Measurements from ENCODE around the gene UBE2H. TPM values are rescaled to one million over a fixed set of nuclear protein-coding genes. Genes with fewer than 3 reads are reported as not detected.

UBE2H gene
- total and polyA plus RNA-seq, 4 donors, result 11.9 to 84.2 (median 23.7) TPM

DNA sequence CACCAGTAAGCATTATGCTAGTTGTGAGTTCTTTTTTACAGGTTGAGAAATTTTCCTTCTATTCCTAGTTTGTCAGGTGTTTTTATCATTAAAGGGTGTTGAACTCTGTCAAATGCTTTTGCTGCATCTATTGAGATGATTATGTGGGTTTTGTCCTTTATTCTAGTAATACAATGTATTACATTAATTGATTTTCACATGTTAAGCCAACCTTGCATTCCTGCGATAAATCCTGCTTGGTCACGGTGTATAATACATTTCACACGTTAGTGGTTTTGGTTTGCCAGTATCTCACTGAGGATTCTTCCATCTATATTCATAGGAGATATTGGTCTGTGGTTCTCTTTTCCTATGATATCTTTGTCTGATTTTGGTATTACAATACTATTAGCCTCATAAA, 136.0 kb downstream of the UBE2H start:
- no peak for TF ChIP-seq CTCF (IDR thresholded peaks at IDR 0.05; ENCODE audit: low read depth, low read length, missing input control)
- no peak for TF ChIP-seq HNF4G (IDR thresholded peaks at IDR 0.05)
- no peak for TF ChIP-seq TAF1 (conservative IDR thresholded peaks at IDR 0.05)
- Histone ChIP-seq H3K9me3 (ENCODE audit: control insufficient read depth in 4 of 4, low read length in 3 of 4) (no peaks in the 10 kb centered on the region), H3K4me1 (ENCODE audit: control insufficient read depth in 4 of 4, insufficient read depth in 4 of 4, low read length in 3 of 4) (no peaks in the 10 kb centered on the region), H3K27me3 (ENCODE audit: control insufficient read depth in 4 of 4, insufficient read depth in 4 of 4, low read length in 3 of 4) (no peaks in the 10 kb centered on the region), H3K4me3 (ENCODE audit: low read depth in 1 of 3, low read length in 3 of 3) (no peak overlapping the region), H3K27ac (ENCODE audit: low read depth in 1 of 2, low read length in 2 of 2) (no peak overlapping the region), H3K36me3 (ENCODE audit: control insufficient read depth in 4 of 4, insufficient read depth in 3 of 4, low read depth in 1 of 4, low read length in 3 of 4) (no peaks in the 10 kb centered on the region), H3K9ac (ENCODE audit: low read depth in 1 of 2, low read length in 2 of 2) (no peak overlapping the region)
- 95% methylated on average over 3 of the region's 3 CpGs for WGBS
- no peak for DNase-seq (ENCODE audit: low spot score)

DNA sequence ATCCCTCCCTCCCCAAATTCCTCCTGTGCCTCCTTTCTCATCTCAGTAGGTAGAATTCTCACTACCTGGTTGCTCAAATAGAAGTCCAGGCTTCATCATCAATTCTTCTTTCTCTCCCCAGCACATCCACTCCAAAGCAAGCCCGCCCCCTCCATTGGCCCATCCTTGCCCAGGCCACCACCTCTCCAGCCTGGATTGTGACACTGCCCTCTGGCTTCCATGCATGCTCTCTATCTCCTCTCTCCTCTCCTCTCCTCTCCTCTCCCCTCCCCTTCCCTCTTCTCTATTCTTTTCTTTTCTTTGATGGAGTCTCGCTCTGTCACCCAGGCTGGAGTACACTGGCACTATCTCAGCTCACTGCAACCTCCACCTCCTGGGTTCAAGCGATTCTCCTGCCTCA, 144.9 kb downstream of the UBE2H start:
- no peak overlapping the region for H3K4me3 ChIP-seq (ENCODE audit: low read depth in 1 of 3, low read length in 3 of 3)
- no peaks in the 10 kb centered on the region for H3K36me3 ChIP-seq (ENCODE audit: control insufficient read depth in 4 of 4, insufficient read depth in 3 of 4, low read depth in 1 of 4, low read length in 3 of 4)
- no peaks in the 10 kb centered on the region for H3K4me1 ChIP-seq (ENCODE audit: control insufficient read depth in 4 of 4, insufficient read depth in 4 of 4, low read length in 3 of 4)
- no peak for DNase-seq (ENCODE audit: low spot score)
- H3K27me3 ChIP-seq (ENCODE audit: control insufficient read depth in 4 of 4, insufficient read depth in 4 of 4, low read length in 3 of 4), result no peaks in the 10 kb centered on the region
- no peak overlapping the region for H3K9ac ChIP-seq (ENCODE audit: low read depth in 1 of 2, low read length in 2 of 2)
- no peaks in the 10 kb centered on the region for H3K9me3 ChIP-seq (ENCODE audit: control insufficient read depth in 4 of 4, low read length in 3 of 4)
- H3K27ac ChIP-seq (ENCODE audit: low read depth in 1 of 2, low read length in 2 of 2), result no peak overlapping the region
- 94% methylated on average over 3 of the region's 3 CpGs for WGBS
- TF ChIP-seq RXRA (IDR thresholded peaks at IDR 0.05), result no peak
- no peak for TF ChIP-seq SP1 (IDR thresholded peaks at IDR 0.05)
- no peak for TF ChIP-seq GABPA (IDR thresholded peaks at IDR 0.05 in 1 of 2, conservative IDR thresholded peaks at IDR 0.05 in 1 of 2)
- TF ChIP-seq EGR1 (IDR thresholded peaks at IDR 0.05; ENCODE audit: low read depth in 2 of 2), result no peak
- no peak for TF ChIP-seq TAF1 (conservative IDR thresholded peaks at IDR 0.05)
- TF ChIP-seq FOXA1 (IDR thresholded peaks at IDR 0.05), result no peak
- no peak for TF ChIP-seq JUND (IDR thresholded peaks at IDR 0.05)
- no peak for TF ChIP-seq ZBTB33 (IDR thresholded peaks at IDR 0.05)
- TF ChIP-seq NR2F2 (IDR thresholded peaks at IDR 0.05), result no peak
- TF ChIP-seq CTCF (IDR thresholded peaks at IDR 0.05; ENCODE audit: low read depth, low read length, missing input control), result no peak
- no peak for TF ChIP-seq FOXA2 (IDR thresholded peaks at IDR 0.05)
- TF ChIP-seq ATF3 (IDR thresholded peaks at IDR 0.05), result no peak
- TF ChIP-seq HNF4G (IDR thresholded peaks at IDR 0.05), result no peak
